Stimulated activated naive CD4-positive, alpha-beta T cell (primary cell): Measurements from ENCODE around the gene IGF2BP2.
"Not testable (repeated sequence)": the region's sequence is repeated elsewhere in the genome, so short reads cannot be mapped to it uniquely, and the experiment has no call there.

Experiments used
- DNase-seq, 6 experiments: peaks; one replicate each; lab custom pipeline; 2025; lab: John Stamatoyannopoulos, UW

IGF2BP2 gene

DNA sequence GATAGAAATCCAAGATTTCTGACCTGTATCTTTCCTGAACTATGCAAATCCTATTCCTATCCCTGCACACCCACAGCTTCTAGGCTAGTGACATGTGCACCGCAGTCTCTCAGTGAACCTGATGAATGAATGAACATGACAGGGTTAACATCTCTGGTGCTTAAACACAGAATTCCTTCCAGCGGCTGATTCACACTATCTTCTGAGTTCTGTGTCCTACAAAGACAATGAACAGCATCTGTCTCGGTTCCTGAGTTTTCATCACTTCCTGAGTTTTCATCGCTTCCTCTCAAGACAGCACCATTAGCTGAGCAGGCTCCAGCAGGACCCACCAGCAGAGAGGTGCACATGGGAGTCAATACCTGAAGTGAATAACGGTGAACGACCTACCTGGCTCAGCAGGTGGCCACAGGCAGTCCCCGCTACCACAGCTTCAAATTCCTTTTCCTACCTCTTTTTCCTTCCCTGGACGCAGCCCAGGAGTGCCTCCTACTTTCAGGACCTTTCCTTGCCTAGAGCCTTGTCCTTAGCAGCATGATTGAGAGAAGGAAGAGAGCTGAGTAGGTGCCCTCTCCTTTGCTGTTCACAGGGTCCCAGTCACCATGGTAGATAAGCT lies 113.5 kb downstream of the IGF2BP2 start:
- no peak for DNase-seq

DNA sequence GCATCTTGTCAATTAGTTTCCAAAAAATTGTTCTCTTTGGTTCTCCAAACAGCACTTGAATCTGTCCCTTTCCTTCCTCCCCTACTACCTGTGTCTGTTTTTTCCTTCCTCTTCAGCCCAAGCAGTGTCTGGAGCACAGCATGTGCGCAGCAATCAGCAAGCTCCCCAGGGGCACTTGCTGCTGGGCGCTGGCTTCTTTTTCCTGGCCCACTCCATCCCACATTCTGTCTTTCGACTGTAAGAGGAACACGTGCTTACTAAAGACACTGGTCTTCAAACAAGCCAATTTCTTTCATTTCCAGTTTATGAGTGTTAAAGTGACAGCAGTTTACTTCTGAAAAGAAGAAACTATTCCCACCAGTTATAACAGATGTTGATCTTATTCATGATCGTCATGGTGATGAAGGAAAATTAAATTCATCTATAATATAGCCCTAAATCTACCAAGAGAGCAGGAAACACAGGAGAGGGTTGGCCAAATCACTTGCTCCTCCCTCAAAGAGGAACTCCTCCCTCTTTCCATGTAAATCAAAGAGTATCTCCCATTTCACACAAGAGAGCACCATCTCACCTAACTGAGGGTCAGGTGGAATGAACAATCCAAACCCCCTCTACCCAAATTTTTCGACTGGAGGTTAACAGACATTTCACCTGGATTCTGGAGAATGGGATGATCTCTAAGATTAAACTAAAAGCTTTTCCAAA lies 115.4 kb downstream of the IGF2BP2 start:
- DNase-seq: no peak

DNA sequence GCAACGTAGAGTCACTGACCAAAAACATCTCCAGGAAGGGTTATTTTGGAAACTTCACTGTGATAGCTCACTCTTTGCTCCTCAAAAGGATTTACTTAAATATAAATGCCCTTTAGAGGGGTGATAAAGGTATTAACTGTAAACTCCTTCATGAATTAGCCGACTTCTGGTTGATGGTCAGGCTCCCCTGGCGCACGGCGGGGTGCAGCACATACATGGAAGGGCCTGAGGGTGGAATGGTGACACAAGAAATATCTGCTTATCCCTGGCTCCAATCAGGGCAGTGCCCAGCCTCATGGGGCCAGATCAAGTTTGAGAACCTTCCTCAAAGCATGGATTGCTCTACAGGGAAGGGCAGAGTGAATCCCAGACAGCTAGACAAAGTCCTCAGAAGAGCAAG lies 116.5 kb downstream of the IGF2BP2 start:
- DNase-seq: no peak

DNA sequence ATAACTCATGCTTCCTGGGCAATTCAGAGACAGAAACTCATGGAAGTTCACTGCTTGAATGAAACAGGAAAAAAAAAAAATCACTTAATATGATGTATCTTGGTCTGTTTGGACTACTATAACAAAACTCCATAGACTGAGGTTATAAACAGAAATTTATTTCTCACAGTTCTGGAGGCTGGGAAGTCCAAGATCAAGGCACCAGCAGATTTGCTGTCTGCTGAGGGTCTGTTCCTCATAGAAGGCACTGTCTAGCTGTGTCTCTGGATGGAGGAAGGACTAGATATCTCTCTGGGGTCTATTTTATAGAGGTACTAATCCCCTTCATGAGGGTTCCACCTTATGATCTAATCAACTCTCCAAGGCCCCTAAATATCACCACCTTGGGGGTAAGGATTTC lies 119.3 kb downstream of the IGF2BP2 start:
- no peak for DNase-seq

DNA sequence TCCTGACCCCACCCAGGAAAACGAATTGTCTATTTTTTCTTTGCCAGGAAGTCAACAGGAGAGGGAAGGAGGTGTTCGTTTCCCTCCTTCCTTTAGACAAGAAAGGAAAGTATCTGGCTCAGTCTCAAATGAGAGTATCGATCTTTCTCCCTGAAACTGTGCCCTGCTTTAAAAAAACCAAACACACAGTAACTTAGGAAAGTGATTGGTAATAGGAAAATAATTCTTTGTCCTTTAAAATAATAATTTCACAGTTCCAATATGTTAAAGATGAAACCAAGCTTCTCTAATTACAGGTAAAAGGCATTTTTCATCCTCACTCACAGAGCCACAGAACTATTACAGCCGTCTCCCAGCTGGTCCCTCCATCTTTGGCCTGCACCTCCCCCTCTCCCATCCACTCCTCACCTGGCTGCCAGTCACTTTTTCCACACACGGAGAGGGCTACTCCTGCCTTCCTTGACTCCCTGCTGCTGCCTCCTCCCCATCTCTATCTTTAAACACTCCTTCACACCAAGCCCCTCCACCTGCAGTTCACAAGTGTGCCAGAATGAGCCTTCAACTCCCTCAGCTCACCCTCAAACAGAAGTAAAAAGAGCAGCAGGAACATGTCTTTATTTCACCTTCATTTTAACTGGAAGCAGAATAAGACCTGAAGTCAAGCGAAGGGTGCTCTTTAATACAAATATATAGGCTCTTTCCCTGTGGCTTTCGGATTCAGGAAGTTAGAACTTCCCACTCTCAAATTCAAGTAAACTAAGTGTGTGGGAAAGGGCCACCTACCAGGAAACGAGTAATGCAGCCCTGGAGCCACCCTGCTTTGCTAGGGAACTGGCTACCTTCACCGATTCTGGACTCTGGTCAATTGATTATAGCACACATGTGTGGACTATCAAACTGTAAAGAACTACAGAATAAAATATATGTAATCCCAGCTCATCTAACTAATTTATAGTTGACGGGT lies 122.3 kb downstream of the IGF2BP2 start:
- no peak for DNase-seq

DNA sequence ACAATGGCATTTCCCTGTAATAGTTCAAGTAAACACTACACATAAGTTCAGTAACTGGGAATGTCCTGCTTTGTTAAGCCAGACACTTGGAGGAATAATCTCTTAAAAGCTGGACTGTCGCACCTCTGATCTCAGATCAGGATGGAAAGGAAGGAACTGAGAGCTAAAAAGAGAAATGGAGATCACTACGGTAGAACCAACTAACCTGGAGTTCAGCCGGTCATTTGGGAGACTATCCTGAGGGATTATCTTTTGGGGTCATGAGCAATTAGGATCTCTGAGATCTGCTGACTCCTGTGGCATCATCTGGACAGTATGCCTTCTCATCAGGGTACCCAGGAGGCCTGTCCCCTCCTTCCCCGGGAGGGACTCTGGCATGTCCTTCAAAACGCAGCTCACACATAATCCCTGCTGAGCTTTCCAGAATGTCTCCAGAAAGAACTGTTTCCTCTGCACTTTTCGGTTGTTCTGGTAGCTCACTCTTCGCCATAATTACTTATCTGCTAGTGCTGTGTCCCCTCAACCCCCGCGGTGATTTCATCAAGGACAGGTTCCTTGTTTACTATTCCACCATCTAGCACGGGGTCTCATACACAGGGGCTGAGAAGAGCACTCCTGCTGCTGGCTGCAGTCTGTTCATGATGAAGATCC lies 123.1 kb downstream of the IGF2BP2 start:
- DNase-seq: no peak

DNA sequence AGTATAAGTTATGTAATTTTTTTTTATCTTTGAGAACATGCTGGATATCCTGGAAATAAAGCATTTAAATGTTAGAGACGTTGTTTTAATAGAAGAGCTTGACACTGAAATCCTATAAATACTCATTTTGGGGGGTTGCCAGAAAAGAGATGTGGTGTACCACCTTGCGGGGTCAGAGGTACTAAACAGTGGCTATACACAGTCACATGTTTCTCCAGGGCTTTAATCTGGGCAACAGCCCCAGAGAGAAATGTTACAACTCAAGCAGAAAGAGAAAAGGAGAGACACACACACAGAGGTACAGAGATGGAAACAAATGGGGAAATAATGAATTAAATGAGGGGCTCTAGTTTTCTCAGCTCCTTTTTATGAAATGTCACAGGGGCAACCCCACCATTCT lies 124.9 kb downstream of the IGF2BP2 start:
- no peak for DNase-seq

DNA sequence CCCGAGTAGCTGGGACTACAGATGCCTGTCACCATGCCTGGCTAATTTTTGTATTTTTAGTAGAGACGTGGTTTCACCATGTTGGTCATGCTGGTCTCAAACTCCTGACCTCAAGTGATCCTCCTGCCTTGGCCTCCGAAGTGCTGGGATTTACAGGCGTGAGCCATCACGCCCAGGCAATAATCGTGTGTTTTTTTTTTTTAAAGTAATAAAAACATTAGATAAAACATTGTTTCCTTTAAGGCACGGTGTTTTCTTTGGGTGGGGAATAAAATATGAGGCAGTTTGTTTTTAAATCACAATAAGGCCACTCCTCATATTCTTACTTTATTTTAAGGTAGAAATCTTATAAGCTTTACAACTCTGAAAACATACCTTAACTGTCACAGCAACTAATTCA lies 127.6 kb downstream of the IGF2BP2 start:
- not testable (repeated sequence) for DNase-seq

DNA sequence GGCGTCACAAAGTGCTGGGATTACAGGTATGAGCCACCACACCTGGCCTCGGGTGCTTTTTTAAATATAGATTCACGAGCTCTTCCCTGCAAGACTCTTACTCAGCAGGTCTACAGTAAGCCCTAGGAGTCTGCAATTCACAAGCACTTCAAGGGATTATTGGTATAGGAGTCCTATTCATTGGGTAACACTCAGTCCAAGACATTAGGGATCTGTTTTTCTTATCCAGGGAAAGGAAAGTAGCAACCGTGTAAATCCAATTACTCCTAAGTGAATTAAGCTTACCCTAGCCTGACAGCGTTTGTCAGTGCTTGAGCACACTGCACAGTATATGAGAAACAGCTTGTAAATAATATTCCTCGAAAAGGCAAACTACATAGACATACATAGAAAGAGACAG lies 128.8 kb downstream of the IGF2BP2 start:
- DNase-seq: no peak

DNA sequence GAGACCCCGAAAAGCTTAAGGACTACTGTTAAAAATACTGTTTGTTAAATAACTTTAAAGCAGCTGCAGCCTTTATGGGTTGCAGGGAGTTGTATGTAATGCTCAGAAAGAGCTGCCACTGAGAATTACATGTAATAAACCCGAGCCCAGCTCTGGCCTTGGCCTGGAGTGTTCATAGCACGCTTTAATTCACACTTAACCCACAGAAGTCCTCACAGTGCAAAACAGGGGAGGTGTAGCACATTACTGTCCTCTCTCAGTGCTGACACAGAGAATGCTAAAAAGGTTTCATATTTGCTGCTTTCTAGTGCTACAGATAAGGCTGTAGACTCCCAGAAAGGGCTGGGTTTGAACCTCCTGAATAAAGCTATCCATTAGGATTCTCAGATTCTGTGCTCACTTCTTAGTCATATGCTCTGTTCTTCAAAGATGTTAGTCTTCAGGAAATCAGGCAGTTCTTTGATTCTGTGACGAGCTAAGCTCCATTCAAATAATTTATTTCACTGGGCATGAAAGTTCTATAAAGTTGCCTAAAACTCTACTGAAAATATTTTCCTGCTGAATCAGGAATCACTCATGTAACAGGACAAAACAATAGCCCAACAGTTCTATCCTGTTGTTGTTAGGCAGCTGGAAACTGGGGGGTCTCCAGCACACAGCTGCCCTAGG lies 130.7 kb downstream of the IGF2BP2 start:
- DNase-seq: no peak

DNA sequence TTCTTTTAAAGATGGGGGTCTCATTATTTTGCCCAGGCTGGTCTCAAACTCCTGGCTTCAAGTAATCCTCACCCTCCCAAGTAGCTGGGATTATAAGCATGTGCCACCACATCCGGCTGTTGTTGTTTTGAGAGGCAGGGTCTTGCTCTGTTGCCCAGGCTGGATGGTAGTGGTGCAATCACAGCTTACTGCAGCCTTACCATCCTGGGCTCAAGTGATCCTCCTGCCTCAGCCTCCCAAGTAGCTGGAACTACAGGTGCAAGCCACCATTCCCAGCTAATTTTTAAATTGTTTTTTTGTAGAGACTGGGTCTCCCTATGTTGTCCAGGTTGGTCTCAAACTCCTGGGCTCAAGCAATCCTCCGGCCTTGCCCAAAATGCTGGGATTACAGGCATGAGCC lies 133.2 kb downstream of the IGF2BP2 start:
- DNase-seq: no peak

DNA sequence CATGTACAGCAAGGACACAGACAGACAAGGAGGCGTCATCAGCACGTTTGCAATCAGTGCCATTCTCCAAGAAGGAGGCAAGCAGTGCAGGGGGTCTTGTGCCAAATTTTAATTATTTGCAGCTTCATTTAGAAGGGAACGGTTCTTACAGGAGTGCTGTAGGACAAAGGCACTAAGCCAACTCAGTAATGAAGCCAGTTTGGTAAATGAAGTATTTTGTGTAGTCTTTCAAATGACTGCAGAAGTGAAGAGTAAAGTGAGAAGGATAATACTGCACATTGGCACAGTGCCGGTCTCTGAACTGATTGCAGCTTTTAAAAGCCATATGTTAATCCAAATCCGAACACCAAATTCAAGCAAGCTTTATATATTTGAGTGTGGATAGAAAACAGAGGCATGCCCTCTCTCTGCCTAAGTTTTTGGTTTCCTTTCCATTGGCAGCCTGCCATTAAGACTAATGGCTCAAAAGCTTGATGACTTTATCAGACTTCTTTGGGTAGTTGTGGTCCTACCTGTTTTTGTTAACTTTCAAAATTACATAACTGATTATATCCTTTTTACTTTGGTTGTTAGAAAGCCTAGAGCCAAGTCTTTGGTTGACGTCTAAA lies 137.5 kb downstream of the IGF2BP2 start:
- DNase-seq: no peak

DNA sequence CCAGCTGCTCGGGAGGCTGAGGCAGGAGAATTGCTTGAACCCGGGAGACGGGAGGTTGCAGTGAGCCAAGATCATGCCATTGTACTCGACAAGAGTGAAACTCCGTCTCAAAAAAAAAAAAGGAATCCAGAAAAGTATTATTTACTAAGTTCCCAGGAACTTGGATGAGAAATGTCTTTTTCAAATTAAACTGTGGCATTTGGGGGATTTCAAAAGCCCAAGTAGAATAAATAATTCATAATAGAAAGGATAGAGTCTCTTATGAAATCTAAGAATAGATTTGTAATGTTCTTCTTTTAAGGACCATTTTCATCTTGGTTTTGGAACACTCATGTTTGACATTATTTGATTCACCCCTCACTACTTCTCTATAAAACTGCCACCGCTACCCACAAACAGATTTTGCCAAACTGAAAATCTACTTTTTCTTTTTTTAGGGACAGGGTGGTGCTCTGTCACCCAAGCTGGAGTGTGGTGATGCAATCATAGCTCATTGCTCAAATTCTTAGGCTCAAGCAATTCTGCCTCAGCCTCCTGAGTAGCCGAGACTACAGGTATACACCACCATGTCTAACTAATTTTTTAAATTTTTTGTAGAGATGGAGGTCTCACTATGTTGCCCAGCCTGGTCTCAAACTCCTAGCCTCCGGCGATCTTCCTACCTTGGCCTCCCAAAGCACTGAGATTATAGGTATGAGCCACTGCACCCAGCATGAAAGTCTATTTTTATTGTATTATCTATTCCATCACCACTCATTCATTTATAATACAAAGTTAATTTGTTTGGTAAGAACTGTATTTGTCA lies 139.4 kb downstream of the IGF2BP2 start:
- DNase-seq: no peak

DNA sequence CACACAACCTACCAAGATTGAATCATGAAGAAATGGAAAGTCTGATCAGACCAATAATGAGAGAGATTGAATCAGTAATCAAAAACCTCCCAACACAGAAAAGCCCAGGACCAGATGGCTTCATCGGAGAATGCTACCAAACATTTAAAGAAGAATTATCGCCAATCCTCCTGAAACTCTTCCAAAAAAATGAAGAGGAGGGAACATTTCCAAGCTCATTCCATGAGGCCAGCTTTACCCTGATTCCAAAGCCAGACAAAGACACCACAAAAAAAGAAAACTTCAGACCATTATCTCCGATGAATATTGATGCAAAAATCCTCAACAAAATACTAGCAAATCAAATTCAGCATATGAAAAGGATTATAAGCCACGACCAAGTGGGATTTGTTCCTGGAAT lies 144.6 kb downstream of the IGF2BP2 start:
- DNase-seq: no peak

DNA sequence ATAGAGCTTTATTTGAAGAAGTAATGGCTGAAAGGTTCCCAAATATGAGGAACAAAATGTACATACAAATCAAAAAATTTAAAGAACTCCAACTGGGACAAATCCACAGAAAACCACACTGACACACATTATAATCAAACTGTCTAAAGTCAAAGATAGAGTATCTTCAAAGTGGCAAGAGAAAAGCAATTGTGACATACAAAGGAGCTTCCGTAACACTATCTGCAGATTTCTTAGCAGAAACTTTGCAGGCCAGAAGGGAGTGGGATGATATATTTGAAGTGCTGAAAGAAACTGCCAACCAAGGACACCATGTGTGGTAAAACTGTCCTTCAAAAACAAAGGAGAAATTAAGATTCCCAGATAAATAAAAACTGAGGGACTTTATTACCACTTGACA lies 146.8 kb downstream of the IGF2BP2 start:
- DNase-seq: no peak

DNA sequence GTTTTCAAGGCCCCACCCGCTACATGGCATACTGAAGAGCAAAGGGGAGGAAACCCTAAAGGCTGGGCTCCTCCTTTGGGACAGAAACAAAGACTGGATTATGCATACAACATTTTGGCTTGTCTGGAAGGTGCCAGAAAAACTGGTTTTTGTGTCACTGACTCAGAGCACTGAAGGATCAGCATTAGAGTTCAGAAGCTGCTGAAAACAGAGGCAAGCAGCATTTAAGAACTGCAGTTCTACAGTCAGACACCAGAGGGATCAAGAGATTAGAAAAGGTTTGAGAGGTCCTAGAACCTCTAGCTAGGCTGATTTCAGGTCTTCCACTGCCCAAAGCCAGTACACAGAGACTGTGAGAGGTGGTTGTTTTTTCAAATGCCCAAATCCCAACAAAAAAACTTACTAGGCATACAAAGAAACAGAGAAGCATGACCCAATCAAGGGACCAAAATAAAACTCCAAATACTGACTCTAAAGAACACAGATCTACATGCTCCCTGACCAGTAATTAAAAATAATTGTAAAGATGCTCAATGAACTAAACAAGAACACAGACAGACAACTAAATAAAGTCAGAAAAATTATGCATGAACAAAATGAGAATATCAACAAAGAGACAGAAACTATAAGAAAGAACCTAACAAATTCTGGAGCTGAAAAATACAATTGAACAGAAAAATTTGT lies 147.6 kb downstream of the IGF2BP2 start:
- DNase-seq: no peak

DNA sequence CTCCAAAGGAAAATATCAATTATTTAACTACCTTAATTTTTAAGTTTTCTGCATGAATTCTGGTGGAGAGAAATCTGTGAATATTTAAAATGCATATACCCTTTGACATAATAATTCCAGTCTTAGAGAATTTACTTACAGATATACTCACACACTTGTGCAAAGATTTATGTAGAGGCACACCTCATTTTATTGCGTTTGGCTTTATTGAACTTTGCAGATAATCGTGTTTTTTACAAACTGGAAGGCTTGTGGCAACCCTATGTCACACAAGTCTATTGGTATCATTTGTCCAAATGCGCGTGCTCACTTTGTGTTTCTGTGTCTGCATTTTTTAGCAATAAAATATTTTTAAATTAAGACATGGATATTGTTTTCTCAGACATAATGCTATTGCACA lies 157.3 kb downstream of the IGF2BP2 start:
- DNase-seq: no peak

DNA sequence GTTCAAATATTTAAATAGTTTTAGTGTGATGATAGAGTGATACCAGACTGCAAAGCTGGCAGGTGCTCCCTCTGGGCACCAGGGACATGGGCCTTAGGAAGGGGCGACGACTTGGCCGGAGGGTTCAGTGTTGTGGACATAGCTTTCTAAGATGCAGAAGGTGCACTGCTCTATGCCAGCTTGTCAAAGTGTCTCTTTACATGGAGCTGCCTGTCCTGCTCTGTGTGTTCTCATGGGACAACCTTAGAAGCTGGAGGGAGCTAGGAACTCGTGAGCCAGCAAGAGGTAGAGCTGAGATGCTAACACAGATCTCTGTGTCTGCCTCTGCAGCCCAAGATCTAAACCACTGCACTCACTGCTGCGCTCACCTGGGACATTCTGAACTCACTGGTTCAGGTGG lies 160.9 kb downstream of the IGF2BP2 start:
- DNase-seq: no peak

DNA sequence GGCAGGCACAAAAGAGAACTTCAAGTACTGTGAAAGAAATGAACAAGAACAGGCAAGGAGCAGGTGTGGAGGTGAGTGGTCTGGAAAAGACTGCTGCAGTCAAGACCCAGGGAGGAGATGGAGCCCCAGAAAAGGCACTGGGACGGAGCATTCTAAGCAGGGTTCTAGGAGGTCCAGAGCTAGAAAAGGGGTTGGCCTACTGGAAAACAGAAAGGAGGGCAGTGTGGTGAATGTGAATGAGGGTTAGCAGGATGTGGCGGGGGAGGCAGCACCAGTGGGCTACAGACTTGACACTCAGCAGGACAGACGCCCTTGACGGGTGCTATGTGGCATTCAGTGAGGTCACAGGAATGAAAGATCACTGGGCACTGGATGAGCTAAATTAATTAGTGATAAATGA lies 163.1 kb downstream of the IGF2BP2 start:
- no peak for DNase-seq

DNA sequence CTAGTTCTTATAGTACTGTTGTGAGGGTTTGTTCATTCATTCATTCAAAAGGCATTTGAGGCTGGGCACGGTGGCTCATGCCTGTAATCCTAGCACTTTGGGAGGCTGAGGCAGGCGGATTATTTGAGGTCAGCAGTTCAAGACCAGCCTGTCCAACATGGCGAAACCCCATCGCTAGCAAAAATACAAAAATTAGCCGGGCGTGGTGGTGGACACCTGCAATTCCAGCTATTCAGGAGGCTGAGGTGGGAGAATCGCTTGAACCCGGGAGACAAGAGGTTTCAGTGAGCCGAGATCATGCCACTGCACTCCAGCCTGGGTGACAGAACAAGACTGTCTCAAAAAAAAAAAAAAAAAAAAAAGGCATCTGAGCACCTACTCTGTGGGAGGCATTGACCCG lies 163.5 kb downstream of the IGF2BP2 start:
- DNase-seq: not testable (repeated sequence)
